C4-2B (cell line): ENCODE measurements around the gene NPAS3.

ENCODE experiments used
- H3K27ac ChIP-seq: fragments of 450-650 bp; 2 replicates; pipeline ENCODE4 v1.5.1; 2017
- ZFX ChIP-seq: fragments of 450-650 bp; IDR thresholded peaks from 2 replicates; pipeline ENCODE4 v1.6.1; 2017
- TF ChIP-seq, protein P1 (sequence below): fragments of 450-650 bp; conservative IDR thresholded peaks from 2 replicates; pipeline ENCODE4 v1.5.1; 2017; ENCODE audit warnings: mild to moderate bottlenecking

NPAS3 gene

DNA sequence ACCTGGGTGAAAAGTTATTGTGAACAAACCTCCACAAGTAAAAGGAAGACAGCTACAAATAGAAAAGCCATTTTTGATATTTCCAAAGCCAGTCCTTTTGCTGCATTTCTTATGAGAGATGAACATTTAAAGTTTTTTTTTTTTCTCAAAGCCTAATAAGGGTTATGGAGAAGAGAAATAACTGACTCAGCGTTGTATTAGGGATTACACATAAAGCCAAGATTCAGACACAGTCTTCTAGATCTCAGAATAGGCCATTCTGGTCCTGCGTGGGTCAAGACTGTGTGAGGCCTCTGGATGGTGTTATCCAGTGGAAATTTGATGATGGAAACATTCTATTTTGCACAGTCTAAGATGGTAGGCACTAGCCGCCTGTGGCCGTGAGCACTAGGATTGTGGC, 552.4 kb downstream of the NPAS3 start:
- TF ChIP-seq ZFX, result no peak
- TF ChIP-seq, protein P1, sequence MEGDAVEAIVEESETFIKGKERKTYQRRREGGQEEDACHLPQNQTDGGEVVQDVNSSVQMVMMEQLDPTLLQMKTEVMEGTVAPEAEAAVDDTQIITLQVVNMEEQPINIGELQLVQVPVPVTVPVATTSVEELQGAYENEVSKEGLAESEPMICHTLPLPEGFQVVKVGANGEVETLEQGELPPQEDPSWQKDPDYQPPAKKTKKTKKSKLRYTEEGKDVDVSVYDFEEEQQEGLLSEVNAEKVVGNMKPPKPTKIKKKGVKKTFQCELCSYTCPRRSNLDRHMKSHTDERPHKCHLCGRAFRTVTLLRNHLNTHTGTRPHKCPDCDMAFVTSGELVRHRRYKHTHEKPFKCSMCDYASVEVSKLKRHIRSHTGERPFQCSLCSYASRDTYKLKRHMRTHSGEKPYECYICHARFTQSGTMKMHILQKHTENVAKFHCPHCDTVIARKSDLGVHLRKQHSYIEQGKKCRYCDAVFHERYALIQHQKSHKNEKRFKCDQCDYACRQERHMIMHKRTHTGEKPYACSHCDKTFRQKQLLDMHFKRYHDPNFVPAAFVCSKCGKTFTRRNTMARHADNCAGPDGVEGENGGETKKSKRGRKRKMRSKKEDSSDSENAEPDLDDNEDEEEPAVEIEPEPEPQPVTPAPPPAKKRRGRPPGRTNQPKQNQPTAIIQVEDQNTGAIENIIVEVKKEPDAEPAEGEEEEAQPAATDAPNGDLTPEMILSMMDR, result no peak
- H3K27ac ChIP-seq, result no peak overlapping the region

DNA sequence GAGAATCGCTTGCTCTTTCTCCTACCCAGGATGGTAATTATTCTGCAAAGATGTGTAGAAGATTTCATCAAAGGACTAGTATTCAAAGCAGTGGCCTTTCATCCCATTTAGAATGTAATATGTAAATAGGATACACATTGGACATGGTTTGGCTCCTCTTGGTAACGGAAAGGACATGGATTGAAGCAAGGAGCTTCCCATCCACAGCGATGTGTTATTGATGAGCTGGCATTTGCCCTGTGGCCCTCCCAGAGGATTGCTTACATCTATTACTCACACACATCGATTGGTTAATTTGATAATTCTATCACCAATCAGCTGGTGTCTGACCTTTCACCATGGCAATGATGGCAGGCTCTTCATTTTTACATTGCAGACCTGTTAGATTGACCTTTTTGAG, 553.8 kb downstream of the NPAS3 start:
- H3K27ac ChIP-seq, result no peak overlapping the region
- TF ChIP-seq ZFX, result no peak
- TF ChIP-seq, protein P1, result no peak

DNA sequence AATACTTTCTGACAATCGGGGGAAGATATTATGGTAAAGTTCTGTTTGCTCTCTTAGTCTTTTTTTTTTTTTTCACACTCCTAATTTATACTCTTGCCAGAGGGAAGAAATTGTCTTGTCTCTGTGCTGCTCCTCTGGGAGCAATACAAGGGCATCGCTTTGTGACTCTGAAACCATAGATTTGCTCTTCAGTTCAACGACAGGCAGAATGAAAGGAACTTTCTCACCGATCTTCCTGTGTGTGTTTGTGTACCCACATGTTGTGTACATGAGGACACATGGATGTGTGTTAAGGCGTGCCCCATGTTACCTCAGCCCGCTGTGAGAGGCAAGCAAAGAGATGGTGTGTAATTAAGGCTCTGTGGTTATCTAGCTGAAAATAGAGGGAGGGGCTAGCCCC, 554.6 kb downstream of the NPAS3 start:
- no peak for TF ChIP-seq ZFX
- TF ChIP-seq, protein P1, result no peak
- no peak overlapping the region for H3K27ac ChIP-seq

DNA sequence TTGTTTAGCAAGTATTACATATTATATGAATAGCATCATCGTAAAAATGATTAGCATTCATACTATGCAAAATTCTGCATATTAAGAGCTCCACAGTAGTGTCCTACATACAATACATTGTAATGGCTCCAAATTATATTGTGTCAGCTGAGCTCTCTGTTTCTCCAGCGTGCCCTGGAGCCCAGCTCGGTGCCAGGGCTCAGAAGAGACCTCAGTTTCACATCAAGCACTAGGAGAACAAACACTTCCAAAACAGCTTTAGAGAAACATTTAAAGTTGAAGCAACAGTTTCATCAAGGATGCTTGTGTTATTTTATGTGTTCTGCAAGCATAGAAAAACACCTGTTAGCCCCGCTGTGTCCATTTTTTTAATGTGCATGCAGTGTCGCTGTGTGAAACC, 555.3 kb downstream of the NPAS3 start:
- H3K27ac ChIP-seq, result no peak overlapping the region
- TF ChIP-seq ZFX, result no peak
- TF ChIP-seq, protein P1, result no peak

DNA sequence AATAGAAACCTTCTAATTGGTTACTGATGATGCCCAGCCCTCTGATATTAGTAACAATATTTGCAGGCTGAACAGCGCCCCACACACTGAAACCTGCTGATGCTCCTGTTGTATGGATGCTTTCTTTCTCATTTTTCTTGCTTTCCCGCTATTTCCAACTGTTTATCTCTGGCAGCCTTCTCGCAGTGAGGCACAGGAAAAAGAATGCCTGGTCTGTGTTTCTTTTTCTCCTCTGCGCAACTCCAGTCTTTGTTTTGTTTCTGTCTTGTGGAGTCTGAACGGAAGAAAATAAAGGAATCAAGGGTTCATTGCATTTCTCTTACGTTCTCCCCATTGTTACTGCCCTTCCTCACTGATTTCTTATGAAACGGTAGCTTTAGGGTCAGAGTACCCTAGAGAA, 561.0 kb downstream of the NPAS3 start:
- no peak overlapping the region for H3K27ac ChIP-seq
- no peak for TF ChIP-seq ZFX
- TF ChIP-seq, protein P1, result no peak

DNA sequence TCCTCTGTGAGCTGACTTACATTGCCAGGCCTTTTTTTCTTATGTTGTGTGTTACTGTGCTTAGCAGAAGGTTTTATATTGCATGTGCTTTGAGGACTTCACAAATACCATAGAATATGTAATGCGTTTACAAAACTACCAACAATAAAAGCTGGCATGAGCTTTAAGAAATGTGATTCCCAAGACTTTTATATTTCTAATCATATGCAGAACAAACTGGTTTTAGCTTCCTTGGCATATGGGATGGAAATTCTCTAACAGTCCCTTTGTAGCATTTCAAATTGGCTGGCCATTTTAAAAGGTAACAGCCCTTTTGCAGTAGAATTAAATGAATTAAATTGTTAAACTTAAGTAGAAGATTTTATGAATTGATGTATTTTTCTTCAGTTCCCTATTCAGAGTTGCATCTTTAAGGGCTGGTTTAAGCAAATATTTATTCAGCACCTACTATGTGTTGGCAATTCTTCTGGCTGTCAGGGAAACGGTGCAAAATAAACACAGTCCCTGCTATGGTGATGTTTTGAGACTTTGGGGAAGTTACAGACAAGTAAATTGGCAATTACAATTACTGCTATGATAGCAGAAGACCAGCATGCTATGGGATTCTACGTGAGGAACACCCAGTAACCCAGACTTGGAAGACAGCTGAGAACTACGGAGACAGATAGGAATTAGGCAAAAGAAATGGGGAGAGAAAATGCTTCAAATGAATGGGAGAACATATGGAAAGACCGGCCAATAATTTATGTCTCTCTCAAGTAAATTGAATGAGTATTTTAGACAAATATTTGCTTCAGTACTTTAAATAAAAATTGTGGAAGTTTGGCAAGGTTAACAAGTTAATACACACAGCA, 565.8 kb downstream of the NPAS3 start:
- H3K27ac ChIP-seq, result no peak overlapping the region
- TF ChIP-seq ZFX, result no peak
- TF ChIP-seq, protein P1, result no peak

DNA sequence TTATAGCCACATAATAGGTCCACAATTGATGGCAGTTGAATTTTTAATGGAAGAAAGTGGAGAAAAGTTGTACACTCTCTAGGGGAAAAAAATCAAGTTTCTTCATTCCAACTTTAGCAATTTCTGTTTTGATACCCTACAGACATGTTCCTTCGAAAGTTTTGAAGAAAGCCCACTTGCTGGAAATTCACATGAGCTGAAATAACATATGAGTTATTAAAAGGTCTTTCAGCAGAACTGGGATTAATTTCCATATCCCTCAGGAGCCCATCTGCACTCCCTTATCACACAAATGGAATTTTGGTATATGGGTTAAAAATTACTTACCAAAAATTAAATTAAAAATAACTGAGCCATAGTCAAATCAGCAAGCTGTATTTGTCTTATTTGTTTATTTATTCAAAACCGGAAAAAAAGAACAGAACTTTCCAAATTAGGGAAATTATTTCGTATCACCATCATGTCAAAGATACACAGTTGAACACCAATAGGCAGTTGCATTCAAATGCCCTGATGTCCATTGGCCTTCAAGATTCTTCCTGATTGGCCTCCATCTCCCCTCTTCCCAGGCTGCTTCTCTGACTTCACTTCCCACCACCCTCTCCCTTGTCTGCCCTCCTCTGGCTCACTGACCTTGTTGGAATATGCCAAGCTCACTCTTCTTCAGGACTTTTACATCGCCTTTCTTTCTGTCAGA, 566.7 kb downstream of the NPAS3 start:
- TF ChIP-seq, protein P1, result no peak
- TF ChIP-seq ZFX, result no peak
- no peak overlapping the region for H3K27ac ChIP-seq
